ENCODE results near the gene HLF. TPM values are rescaled to one million over a fixed set of nuclear protein-coding genes. Genes with fewer than 3 reads are reported as not detected.

The HLF gene
- total and polyA plus RNA-seq, 10 of the 15 experiments (the other 5 are each of a cell fraction or from before 2014, with no cell fraction given), result 0.01 to 0.33 (median 0.20) TPM; not detected in 3

GRCh38 chr17:55289978-55290377 lies 25.2 kb downstream of the HLF start (continued):
- TF ChIP-seq MLLT1 (IDR thresholded peaks at IDR 0.05), result no peak
- no peak for TF ChIP-seq RUNX3 (IDR thresholded peaks at IDR 0.05; ENCODE audit: low read length)
- TF ChIP-seq YBX1 (IDR thresholded peaks at IDR 0.05), result no peak

- Histone ChIP-seq H3K4me2 (ENCODE audit: control insufficient read depth, insufficient read depth) (no peak overlapping the region), H3K27me3 (replicated peaks in 1 of 2; ENCODE audit: control insufficient read depth in 2 of 2, insufficient read depth in 2 of 2, low read length in 1 of 2) (peaks cover 0 to 1% of the 10 kb centered on the region in 2 experiments; a peak in 1 of 4 replicates), H3K9ac (ENCODE audit: control insufficient read depth, insufficient read depth, low read length) (no peak overlapping the region), H3K9me3 (replicated peaks; ENCODE audit: control insufficient read depth, insufficient read depth, low read length) (no peaks in the 10 kb centered on the region), H3K36me3 (ENCODE audit: control insufficient read depth in 2 of 2, insufficient read depth in 2 of 2, low read length in 1 of 2) (no peaks in the 10 kb centered on the region), H2AFZ (ENCODE audit: control insufficient read depth, low read depth, low read length) (no peak overlapping the region), H3K79me2 (ENCODE audit: control insufficient read depth, insufficient read depth, low read length) (no peaks in the 10 kb centered on the region), H3K4me3 (no peak overlapping the region), H3K4me1 (ENCODE audit: control insufficient read depth, insufficient read depth, low read length) (no peaks in the 10 kb centered on the region), H3K27ac (ENCODE audit: control insufficient read depth, insufficient read depth) (no peak overlapping the region), H4K20me1 (ENCODE audit: control insufficient read depth, insufficient read depth) (no peaks in the 10 kb centered on the region)
- ChIA-PET CTCF (interaction anchor here (0.6 to 2.8 kb wide), 3 partner anchors 285 to 423 kb away, joined by 3 to 14 read pairs (median 4); no protein-coding TSS in a partner anchor), RAD21 (ENCODE audit: unreplicated experiment) (interaction anchor here (1.2 kb wide), 1 partner anchor 298 kb away, joined by 4 read pairs; no protein-coding TSS in a partner anchor), SMC1A (ENCODE audit: uncharacterized antibody, unreplicated experiment) (no interaction called here), POLR2A (no interaction called here)
- TF ChIP-seq CTCF (IDR thresholded peaks at IDR 0.05 in 2 of 3, conservative IDR thresholded peaks at IDR 0.05 in 1 of 3; ENCODE audit: control insufficient read depth in 2 of 3, extremely low read depth in 1 of 3, insufficient read depth in 1 of 3, low read depth in 3 of 3, low read length in 3 of 3) (no peak), WRNIP1 (IDR thresholded peaks at IDR 0.05; ENCODE audit: borderline replicate concordance, low read depth, low read length) (no peak), ASH2L (IDR thresholded peaks at IDR 0.05; ENCODE audit: borderline replicate concordance, low read depth) (no peak), IKZF1 (conservative IDR thresholded peaks at IDR 0.05) (no peak), MTA3 (IDR thresholded peaks at IDR 0.05; ENCODE audit: borderline replicate concordance, low read length) (no peak), EED (IDR thresholded peaks at IDR 0.05; ENCODE audit: low read depth) (no peak), SMARCA5 (IDR thresholded peaks at IDR 0.05) (no peak), SIN3A (IDR thresholded peaks at IDR 0.05; ENCODE audit: low read depth, low read length) (no peak), CEBPB (IDR thresholded peaks at IDR 0.05; ENCODE audit: borderline replicate concordance in 1 of 2, low read depth in 2 of 2, low read length in 2 of 2) (no peak)
- in situ Hi-C loops (cut with MboI) (loop anchor here (5.0 kb wide), 1 partner anchor 298 kb away; no protein-coding TSS in a partner anchor), intact Hi-C loops (cut with micrococcal nuclease; ENCODE audit: unreplicated experiment) (no loop called here)
- DNase-seq (ENCODE audit: low read depth, low spot score), result no peak
- FAIRE-seq, result no peak
- 40% methylated on average over 5 of the region's 5 CpGs for WGBS (ENCODE audit: insufficient coverage, insufficient replicate concordance, low lambda C conversion rate, missing lambda C conversion rate)
- no peak for ATAC-seq
- BruUV-seq (replicated peaks), result no TSS peak
Measured at GRCh38 chr17:55290492-55291113, 25.8 kb downstream of the HLF start.

Data from GM12878 (cell line).